T-helper 1 cell (primary cell): ENCODE measurements around the gene SLC25A21.
"Not testable (repeated sequence)": the region's sequence is repeated elsewhere in the genome, so short reads cannot be mapped to it uniquely, and the experiment has no call there.

Experiments used
- DNase-seq, 5 donors: peaks; one replicate each; pipeline ENCODE4 v3.0.0-alpha.2; 2012 to 2020

SLC25A21 gene

DNA sequence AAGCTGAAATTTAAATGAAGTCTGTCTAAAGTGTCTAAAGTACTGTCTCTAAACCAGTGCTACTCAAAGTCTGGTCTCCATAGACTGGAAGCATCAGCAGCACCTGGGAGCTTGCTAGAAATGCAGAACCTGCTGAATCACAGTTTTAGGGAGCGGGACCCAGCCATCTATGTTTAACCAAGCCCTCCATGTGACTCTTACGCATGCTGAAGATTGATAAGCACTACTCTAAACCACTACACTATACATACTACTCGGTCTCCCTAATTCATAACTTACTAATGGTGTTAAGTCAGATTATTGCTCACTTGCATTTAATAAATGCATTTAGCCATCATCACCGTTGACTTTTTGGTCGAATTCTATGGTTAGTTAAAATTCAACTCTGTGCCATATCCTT is 88.8 kb downstream of the SLC25A21 start:
- DNase-seq, result no peak

DNA sequence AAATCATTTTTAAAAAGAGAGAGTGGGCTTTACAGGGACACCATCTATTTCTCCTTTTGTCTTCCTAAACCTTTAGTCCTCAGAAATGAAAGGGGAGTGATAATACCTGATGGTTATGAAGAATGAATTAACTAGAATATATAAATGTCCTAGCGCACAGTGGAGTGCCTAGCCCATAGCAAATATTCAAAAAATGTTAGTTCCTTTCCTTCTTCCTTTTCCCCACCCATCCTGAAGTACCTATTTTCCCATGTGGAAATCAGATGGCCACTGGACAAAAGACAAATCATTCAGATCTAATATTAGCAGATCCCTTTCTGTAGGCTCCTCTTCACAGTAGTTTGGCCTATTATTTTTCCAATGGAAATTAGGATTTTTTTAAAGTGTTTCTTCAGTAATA is 90.0 kb downstream of the SLC25A21 start:
- no peak for DNase-seq

DNA sequence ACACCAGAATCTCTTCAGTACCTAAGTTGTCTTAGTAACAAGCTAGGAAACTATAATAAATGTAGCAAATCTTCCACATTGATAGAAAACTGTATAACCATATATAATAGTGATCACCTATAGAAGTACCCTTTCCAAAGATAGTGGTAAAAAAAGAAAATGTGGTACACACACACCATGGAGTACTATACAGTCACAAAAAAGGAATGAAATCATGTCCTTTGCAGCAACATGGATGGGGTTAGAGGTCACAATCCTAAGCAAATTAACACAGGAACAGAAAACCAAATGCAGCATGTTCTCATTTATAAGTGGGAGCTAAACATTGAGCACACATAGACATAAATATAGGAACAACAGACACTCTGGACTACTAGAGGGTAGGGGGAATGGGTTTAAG is 90.5 kb downstream of the SLC25A21 start:
- DNase-seq, result no peak

DNA sequence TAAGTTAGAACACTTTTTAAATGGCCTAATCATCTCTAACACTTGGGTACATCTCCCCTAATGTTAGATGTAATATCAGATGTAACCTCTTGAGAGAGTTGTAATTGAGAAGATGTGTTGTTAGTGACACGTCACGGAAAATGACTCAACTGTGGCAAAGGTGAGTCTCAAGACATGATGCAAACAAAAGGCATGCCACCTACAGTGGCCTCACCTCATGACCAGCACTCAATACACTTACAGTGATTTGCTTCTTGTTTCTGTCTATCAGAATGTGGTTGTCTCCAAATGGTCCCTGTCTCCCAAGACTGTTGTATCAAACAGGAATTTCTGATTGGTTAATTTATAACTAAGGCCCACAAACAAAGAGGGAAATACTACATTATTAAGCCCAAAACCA is 91.2 kb downstream of the SLC25A21 start:
- no peak for DNase-seq

DNA sequence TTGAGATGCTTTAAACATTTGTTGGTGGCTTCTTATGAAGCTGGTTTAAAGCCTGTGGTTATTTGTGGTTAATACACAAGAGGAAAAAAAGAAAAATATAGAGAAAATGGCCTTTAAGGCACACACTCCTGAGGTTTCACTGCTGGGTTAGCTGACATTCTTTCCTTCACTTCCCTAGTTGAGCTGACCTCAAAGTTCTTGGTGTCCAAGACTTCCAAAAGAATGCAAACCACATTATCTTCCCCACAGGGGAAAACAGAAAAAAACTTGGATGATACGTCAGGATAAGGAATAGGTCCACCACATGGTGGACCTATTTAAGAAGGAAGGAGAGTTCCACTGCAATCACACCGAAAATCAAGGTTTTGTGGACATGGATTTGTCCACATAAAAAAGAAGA is 94.3 kb downstream of the SLC25A21 start:
- DNase-seq, result no peak

DNA sequence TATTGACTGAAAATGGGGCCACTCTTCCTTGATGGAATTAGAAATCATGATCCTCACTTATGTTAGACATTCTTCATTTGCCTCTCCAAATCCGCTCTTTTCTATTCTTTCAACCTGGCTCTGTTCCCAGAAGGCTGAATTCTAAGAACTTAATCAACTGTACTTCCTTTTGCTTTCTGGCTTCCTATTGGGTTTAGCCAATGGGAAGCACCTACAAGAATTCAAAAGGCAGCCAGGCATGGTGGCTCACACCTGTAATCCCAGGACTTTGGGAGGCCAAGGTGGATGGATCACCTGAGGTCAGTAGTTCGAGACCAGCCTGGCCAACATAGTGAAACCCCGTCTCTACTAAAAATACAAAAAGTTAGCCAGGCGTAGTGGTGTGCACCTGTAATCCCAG is 98.1 kb downstream of the SLC25A21 start:
- DNase-seq, result not testable (repeated sequence)

DNA sequence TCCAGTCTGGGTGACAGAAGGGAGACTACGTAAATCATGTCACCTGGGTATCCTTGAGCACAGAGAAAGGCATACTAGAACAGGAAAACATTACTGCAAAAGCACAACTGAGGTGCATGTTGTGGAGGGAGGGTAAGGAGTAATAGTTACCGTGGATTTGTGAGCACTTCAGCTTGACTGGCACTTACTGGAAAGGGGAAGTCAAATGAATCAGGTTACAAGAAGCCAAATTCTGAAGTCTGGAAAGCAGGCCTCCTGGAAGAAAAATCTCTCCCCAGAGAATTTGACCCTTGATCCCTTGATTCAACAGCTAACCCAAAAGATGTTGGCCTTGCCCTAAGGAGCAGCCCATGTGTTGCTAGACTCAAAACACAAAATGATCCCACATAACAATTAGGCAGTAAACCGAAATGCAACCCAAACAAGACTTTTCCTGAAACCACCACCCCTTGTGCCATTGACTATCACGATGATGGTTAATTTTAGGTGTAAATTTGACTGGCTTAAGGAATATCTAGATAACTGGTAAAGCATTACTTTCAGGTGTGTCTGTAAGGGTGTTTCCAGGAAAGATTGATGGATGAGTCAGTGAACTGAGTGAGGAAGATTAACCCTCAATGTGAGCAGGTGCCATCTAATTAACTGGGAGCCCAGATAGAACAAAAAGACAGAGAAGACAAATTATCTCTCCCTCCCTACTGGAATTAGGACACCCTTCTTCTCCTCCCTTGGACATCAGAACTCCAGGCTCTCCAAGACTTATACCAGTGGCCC is 108.8 kb downstream of the SLC25A21 start:
- DNase-seq, result no peak

DNA sequence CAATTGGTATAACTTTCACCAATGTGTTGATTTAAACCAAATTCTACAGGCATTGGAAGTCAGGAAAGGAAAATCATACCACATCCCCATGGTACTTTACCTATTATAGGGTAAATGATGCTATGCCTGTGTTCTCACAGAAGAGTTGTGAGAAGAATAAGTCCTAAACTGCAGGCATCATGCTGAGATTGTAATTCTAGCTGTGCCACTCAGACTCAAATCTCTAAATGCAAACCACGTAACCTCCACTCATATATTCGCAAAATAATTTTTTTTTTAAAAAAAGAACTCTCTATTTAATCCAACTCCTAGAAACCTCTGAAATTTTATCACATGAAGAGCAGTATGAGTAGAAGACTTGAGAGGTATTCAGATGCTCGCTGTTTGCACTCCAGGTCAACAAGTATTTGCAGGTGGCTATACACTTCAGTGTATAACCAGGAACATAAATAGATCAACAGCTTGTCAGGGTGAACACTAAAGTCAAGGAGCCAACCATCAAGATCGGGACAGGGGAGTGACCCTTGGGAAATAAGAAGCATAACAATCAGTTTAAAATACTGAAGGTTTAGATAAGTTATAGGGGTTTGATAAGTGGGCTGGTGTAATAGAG is 110.1 kb downstream of the SLC25A21 start:
- no peak for DNase-seq

DNA sequence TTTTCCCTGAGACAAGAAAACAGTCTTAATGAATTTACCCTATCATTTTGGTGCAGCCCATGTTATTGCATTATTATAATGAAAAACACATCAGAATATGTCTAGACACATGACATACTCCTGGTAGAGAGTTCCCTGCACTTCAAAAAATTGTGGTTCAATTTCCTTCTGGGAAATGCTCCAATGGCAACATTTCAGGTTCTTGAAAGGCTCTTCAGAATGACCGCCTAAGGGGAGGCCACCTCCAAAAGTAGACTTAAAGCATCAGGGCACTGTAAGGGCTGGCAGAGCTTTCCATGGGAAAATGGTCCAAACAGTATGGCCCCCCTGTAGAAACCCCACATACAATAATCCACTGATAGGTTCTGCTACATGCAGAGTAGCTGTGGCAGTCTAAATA is 110.7 kb downstream of the SLC25A21 start:
- no peak for DNase-seq

DNA sequence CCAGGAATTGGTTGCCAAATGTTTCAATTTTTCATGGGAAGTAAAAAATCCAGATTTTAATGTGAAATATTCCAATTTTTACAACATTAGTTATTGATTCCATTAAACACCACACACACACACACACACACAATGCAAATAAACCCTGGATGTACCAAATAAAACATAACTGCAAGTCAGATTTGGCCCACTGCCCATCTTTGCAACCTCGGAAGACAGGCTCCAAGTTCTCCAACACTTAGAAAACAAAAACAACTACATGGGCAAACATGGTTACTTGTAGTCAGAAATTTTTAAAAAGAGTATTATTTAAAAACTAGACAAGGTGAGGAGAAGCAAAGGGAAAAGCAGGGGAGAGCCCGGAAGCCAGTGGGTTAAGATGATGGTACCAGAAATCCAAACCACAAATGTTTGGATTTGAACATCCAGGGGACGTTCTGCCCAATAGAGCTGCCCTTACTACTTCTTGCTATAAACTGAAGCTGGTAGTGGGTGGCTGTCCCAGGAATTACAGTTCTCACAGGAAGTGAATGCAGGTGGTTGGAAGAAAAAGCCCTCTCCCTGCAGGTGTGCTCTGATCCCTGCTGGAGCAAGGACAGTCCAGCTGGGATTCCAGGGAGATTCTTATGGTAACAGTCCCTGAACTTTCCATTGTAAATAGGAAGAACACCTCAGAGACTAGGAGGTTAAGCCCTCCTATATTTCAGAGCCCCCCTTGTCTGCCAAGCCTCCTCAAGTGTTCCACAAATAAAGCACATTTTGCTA is 111.7 kb downstream of the SLC25A21 start:
- no peak for DNase-seq

DNA sequence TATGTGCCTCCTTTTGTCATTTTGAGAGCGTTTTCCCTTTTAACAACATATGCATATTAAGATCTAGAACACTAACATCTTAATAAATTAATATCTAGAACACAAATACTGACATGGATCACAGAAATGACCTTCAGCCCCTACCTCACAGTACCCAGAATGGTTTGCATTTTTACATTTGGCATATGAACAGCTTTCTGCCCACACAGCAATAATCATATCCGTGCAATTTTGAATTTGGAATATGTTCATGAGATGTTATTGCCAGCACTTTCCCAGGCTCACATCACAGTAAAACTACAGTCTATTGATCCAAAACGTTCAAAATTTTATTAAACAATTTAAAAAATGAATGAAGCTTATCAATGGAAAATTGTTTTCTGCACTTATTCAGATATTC is 114.6 kb downstream of the SLC25A21 start:
- DNase-seq, result no peak

DNA sequence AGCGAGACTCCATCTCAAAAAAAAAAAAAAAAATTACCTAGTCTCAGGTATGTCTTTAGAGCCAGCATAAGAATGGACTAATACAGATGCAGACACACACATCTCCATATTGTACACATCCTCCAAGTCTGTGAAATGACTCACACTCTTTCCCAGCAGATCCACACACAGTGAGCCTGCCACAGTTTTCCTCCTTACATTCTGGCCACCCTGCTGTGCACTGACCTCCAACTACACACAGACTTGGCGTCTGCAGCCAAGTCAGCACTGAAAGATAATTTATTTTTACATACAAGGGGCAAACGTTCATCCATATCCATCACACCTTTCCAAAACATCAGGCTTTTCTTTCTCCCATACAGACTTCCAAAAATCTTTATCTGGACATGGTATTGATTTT is 115.9 kb downstream of the SLC25A21 start:
- no peak for DNase-seq

DNA sequence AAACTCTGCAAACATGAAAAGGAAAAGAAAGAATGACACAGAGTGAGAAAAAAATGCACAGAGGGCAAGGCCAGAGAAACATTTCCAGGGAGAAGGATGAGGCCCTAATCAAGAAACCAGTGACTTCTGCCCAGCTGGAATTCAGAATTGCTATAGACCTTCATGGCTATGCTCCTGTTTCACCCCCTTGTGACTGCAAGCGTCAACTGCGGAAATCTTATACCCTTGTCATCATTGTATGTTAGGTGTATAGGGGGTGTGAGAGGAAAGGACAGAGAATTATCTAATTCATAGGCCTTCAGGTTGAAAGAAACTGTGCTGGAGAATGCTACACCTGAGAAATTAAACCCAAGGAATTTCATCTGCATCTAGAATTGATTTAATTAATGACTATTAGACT is 117.5 kb downstream of the SLC25A21 start:
- DNase-seq, result no peak

DNA sequence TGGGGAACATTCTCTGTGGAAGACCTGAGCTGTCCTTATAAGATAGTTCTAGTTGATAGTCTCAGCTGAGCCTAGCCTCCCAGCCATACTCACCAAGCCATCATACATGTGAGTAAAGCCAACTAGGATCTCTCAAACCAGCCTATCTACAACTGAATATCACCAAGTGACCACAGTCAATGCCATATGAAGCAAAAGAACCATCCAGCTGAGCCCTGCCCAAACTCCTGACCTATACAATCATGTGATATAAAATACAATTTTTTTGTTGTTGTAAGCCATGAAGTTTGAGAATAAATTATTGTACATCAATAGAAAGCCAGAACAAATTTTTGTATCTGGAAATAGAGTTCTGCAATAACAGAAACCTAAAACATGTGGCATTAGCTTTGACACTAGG is 118.3 kb downstream of the SLC25A21 start:
- no peak for DNase-seq

DNA sequence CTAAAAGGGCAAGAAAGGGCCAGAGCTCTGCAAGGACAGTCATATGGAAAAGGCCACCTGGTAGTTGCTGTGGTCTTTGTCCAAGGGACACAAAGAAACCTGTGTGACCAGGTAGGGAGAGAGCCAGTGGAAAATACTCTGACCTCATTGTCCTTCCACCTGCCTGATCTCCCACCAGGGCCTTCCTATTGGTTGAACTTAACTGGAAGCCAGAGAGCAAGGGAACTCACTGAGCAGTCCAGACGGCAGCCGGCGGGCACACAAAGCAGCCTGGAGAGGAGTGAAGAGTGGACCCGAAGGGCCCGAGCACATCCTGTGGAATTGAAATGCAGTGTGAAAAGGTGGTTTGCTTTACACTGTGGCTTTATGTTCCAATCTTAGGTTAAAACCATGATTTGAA is 120.7 kb downstream of the SLC25A21 start:
- DNase-seq, result peak in 1 of 5 donors; percentile 0

DNA sequence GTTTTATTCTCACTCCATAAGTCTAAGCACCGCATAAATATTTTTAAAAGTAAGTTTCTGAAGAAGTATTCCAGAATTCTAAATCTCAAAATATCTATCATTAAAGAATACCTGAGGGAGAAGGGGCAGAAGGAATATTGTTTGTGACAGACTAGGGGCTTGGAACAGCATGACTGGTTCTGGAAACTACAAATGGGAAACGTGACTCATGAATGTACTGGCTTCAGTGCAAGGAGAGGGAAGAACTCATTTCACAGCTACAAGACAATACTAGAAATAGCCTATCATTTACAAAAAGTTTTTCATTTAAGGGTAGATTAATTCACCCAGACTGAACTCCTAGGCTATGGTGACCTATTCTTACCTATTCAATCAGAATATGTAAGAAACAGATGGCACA is 121.3 kb downstream of the SLC25A21 start:
- DNase-seq, result no peak

DNA sequence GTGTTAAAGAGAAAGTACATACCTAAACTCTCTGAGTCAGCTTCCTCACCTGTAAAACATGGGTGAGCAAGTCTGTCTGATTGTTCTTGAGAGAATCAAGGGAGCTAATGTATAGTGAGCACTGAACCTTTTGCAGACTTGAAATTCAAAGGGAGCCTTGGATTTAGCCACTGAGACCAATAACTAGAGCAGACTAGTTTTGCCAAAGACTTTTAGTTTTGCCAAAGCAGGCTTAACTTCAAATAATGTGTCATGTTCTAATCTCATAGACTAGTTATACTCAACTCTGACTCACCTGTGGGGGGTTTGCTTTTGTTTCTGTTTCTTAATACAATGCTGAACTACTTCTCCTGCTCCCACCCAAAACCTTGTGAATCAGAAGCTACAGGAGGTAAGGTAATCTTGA is 123.7 kb downstream of the SLC25A21 start:
- DNase-seq, result no peak

DNA sequence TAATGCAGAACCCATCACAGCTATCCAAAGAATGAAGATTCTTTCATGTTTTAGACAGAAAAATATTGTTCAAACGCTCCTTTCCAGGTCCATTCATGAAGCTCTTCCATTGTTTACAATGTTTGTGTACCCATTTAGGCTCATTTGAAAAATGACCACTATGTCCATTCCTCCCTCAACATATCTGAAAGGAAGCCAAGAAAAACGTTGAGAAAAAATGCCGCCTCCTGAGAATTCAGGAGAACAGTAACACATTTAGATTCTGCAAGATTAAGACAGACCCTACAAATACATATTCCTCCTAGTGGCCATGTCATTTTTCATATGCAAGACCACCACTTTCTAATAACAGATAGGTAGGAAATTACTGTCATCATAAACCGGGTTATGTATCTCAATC is 124.4 kb downstream of the SLC25A21 start:
- no peak for DNase-seq

DNA sequence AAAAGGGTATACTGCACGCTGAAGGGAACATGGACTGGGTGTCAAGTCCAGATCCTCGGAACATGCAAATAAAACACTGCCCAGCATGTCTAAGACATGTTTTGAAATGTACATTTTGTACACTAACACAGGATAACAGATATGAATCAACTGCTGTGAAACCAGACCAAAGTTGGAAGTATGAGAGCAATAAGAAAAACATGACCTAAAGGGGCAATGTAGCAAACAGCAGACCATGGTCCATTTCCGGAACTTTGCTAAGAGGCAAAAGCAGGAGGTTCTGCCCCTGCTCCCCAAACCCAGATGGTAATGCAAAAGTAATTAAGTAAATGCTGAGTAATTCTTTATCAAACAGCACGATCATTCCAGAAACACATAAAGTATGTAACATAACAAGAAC is 125.2 kb downstream of the SLC25A21 start:
- DNase-seq, result no peak

DNA sequence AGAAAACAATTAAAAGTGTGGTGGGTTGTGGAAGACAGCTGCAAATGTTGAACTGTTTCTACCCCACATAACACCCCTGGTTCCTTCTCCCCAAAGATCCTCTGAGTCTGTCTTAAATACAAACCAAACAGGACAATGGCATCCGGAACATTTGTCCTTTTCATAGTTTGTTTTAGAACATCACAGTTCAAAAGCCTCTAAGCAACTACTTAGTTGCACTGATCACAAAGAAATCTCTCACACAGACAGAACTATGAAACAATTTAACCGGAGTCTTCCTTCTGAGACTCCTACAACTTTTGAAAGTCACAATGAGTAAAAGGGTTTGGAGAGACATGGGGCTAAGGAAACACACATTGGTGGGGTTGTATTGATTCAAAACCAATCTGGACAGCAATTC is 125.6 kb downstream of the SLC25A21 start:
- DNase-seq, result no peak

DNA sequence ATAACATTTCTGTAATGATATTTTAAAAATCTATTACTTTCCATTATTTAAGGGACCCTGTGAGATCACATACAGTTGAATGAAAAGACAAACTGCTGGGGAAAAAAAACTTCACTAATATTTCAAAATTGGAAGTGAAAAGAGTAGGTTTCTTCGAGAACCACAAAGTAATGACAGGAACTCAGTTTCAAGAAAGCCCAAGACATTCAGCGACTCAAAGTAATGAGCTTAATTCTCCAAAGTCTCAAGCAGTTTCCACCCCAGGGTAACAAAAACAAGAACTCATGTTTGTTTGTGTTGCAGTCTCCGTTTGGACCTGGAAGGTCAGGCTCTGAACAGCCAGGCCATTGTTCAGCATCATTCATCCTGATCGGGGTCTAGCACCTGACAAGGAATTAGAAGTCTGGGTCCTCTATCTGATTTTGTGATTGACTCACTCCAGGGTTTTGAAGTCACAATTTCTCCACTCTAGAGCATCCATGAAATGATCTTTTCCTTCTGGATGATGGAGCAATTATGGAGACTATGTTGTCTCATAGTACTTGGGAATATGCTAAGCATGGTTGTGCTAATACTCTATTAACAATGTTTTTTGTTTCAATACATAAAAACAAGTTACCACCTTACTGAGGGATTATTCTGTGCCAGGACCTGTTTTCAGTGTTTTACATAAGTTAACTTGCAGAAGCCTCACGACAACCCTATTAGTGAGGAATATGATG is 126.9 kb downstream of the SLC25A21 start:
- no peak for DNase-seq

DNA sequence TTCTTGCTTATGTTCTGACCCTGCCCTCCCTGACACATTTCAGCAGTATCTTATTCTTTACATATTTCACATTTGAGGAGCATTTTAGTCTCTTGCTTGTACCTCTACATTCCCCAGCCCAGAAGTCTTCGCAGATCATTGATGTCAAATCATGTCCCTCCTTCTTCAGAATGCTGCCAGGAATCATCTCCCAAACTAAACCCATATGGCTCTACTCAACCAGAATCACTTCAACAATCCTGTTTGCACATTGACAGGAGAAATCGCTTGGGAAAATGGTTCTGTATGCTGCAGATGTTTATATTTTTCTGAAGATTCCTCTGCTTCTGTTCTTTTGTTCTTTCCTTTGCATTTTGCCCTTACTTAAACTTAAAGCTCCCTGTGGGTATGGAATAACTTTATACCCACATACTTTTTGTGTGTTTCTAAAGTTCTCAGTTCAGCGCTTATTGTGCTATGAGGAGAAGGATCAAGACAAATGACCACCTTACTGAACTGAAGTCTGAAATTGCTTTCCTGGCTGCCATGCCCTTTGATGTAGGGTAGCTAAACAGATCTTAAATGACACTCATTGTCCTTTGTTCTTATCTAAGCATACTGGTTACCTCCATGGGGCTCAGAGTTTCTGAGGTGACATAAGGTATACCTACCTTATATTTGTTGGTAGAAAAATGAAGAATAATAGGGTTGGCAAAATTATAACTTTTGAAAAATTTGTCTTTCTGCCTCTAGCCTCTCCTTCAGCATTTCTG is 134.6 kb downstream of the SLC25A21 start:
- DNase-seq, result no peak
